H9 (cell line): ENCODE measurements around the gene GGACT. TPM values are rescaled to one million over a fixed set of nuclear protein-coding genes. Genes with fewer than 3 reads are reported as not detected.
A peak's percentile ranks its signal among the peaks of the same experiment; 100 is the strongest.

Experiments
- DNase-seq: peaks from one replicate; pipeline ENCODE4 v3.0.0-alpha.2; 2017
- H2AFZ ChIP-seq: one replicate; pipeline ENCODE4 v1.6.1; 2013; ENCODE audit warnings: mild to moderate bottlenecking, low read length, control low read depth, moderate library complexity
- H2AK5ac ChIP-seq: 2 replicates; pipeline ENCODE4 v1.6.1; 2013; ENCODE audit warnings: low read length, control low read depth, mixed read lengths; ENCODE audit not compliant: insufficient read length
- H2BK120ac ChIP-seq: one replicate; pipeline ENCODE4 v1.6.1; 2013; ENCODE audit warnings: low read depth, mild to moderate bottlenecking, low read length, control low read depth, inconsistent platforms; ENCODE audit not compliant: poor library complexity, severe bottlenecking
- H2BK12ac ChIP-seq: 2 replicates; pipeline ENCODE4 v1.6.1; 2013; ENCODE audit warnings: low read length, control low read depth, mixed read lengths, low read depth; ENCODE audit not compliant: insufficient read length
- H2BK15ac ChIP-seq: 2 replicates; pipeline ENCODE4 v1.6.1; 2013; ENCODE audit warnings: low read depth, low read length, control low read depth
- H2BK20ac ChIP-seq: one replicate; pipeline ENCODE4 v1.6.1; 2013; ENCODE audit warnings: low read depth, mild to moderate bottlenecking, low read length, control low read depth, inconsistent platforms; ENCODE audit not compliant: poor library complexity, severe bottlenecking
- H2BK5ac ChIP-seq: 2 replicates; pipeline ENCODE4 v1.6.1; 2013; ENCODE audit warnings: low read length, control low read depth, mixed read lengths; ENCODE audit not compliant: insufficient read length
- H3K14ac ChIP-seq: 2 replicates; pipeline ENCODE4 v1.6.1; 2013; ENCODE audit warnings: low read length, control low read depth; ENCODE audit not compliant: insufficient read depth
- H3K18ac ChIP-seq: 2 replicates; pipeline ENCODE4 v1.6.1; 2013; ENCODE audit warnings: low read depth, mild to moderate bottlenecking, mixed read lengths, low read length, control low read depth; ENCODE audit not compliant: insufficient read length
- H3K23ac ChIP-seq: 2 replicates; pipeline ENCODE4 v1.6.1; 2013; ENCODE audit warnings: low read length, control low read depth, mixed read lengths, low read depth; ENCODE audit not compliant: insufficient read length
- H3K23me2 ChIP-seq: 2 replicates; pipeline ENCODE4 v1.6.1; 2013; ENCODE audit warnings: low read depth, mild to moderate bottlenecking, mixed read lengths, low read length, control low read depth; ENCODE audit not compliant: insufficient read length, poor library complexity, severe bottlenecking
- H3K27ac ChIP-seq: 2 replicates; pipeline ENCODE4 v1.5.1; 2013; ENCODE audit warnings: low read length, control low read depth, mixed read lengths, low read depth; ENCODE audit not compliant: insufficient read length
- H3K27me3 ChIP-seq: 2 replicates; pipeline ENCODE4 v1.6.1; 2013; ENCODE audit warnings: low read length, control low read depth, inconsistent platforms; ENCODE audit not compliant: insufficient read depth
- H3K4ac ChIP-seq: 2 replicates; pipeline ENCODE4 v1.6.1; 2013; ENCODE audit warnings: low read depth, mild to moderate bottlenecking, control low read depth, inconsistent platforms, low read length, moderate library complexity
- H3K4me1 ChIP-seq: 2 replicates; pipeline ENCODE4 v1.6.1; 2013; ENCODE audit warnings: low read length, control low read depth, inconsistent platforms; ENCODE audit not compliant: insufficient read depth
- H3K4me2 ChIP-seq: 2 replicates; pipeline ENCODE4 v1.6.1; 2013; ENCODE audit warnings: low read length, control low read depth, mixed read lengths; ENCODE audit not compliant: insufficient read length, insufficient read depth
- H3K56ac ChIP-seq: 2 replicates; pipeline ENCODE4 v1.6.1; 2013; ENCODE audit warnings: low read depth, mild to moderate bottlenecking, mixed read lengths, low read length, control low read depth; ENCODE audit not compliant: insufficient read length
- H3K79me1 ChIP-seq: 2 replicates; pipeline ENCODE4 v1.6.1; 2013; ENCODE audit warnings: low read depth, mild to moderate bottlenecking, moderate library complexity, low read length, control low read depth, inconsistent platforms; ENCODE audit not compliant: insufficient read depth, poor library complexity, severe bottlenecking
- H3K79me2 ChIP-seq: 2 replicates; pipeline ENCODE4 v1.6.1; 2013; ENCODE audit warnings: low read length, control low read depth, inconsistent platforms; ENCODE audit not compliant: insufficient read depth
- H3K9ac ChIP-seq: 2 replicates; pipeline ENCODE4 v1.6.1; 2013; ENCODE audit warnings: low read length, control low read depth, mixed read lengths; ENCODE audit not compliant: insufficient read length; ENCODE audit errors: extremely low read depth
- H3K9me3 ChIP-seq: one replicate; pipeline ENCODE4 v1.6.1; 2013; ENCODE audit warnings: low read depth, low read length, inconsistent platforms; ENCODE audit not compliant: control insufficient read depth
- H3T11ph ChIP-seq: one replicate; pipeline ENCODE4 v1.6.1; 2013; ENCODE audit warnings: mild to moderate bottlenecking, low read length, control low read depth, inconsistent platforms
- H4K20me1 ChIP-seq: one replicate; pipeline ENCODE4 v1.6.1; 2013; ENCODE audit not compliant: control insufficient read depth, insufficient read length, insufficient read depth
- H4K5ac ChIP-seq: 2 replicates; pipeline ENCODE4 v1.6.1; 2013; ENCODE audit warnings: low read depth, mild to moderate bottlenecking, mixed read lengths, low read length, control low read depth; ENCODE audit not compliant: insufficient read length
- H4K8ac ChIP-seq: replicated peaks from 2 replicates; pipeline ENCODE4 v1.6.1; 2013; ENCODE audit warnings: low read length, control low read depth, mixed read lengths, low read depth; ENCODE audit not compliant: insufficient read length
- H4K91ac ChIP-seq: 2 replicates; pipeline ENCODE4 v1.6.1; 2013; ENCODE audit warnings: low read depth, mild to moderate bottlenecking, moderate library complexity, mixed read lengths, low read length, control low read depth; ENCODE audit not compliant: insufficient read length
- H3K27ac Mint-ChIP-seq, 3 experiments: 2 replicates in 2 of 3; 3 replicates in 1 of 3; pipeline ENCODE4 v1.8.0; 2020 to 2021; ENCODE audit warnings: mixed read lengths in 3 of 3, mild to moderate bottlenecking in 1 of 3, moderate library complexity in 1 of 3
- H3K27me3 Mint-ChIP-seq: 2 replicates; pipeline ENCODE4 v1.8.0; 2021; ENCODE audit warnings: low read depth, mild to moderate bottlenecking, moderate library complexity, mixed read lengths
- H3K36me3 Mint-ChIP-seq, 3 experiments: 2 replicates in 2 of 3; 3 replicates in 1 of 3; pipeline ENCODE4 v1.8.0; 2020 to 2021; ENCODE audit warnings: low read depth in 3 of 3, mixed read lengths in 3 of 3; ENCODE audit not compliant: insufficient read depth in 1 of 3
- H3K4me1 Mint-ChIP-seq, 2 experiments: 2 replicates each; pipeline ENCODE4 v1.8.0; 2020; ENCODE audit warnings: mixed read lengths in 2 of 2
- H3K4me3 Mint-ChIP-seq, 2 experiments: 2 replicates in 1 of 2; 3 replicates in 1 of 2; pipeline ENCODE4 v1.8.0; 2020 to 2021; ENCODE audit warnings: mild to moderate bottlenecking in 2 of 2, mixed read lengths in 2 of 2, moderate library complexity in 1 of 2
- H3K9me3 Mint-ChIP-seq, 2 experiments: 2 replicates in 1 of 2; 3 replicates in 1 of 2; pipeline ENCODE4 v1.8.0; 2020; ENCODE audit warnings: mild to moderate bottlenecking in 2 of 2, mixed read lengths in 2 of 2, moderate library complexity in 1 of 2
- WGBS: extraction: QIAGEN DNeasy Blood & Tissue Kit; methylation state at CpG from one replicate; pipeline ENCODE4 v1.1.7; 2013; ENCODE audit warnings: missing lambda C conversion rate, low lambda C conversion rate, mixed read lengths; ENCODE audit not compliant: insufficient read length; ENCODE audit errors: extremely low coverage; 5-methylcytosine and 5-hydroxymethylcytosine counted together
- total RNA-seq: library from RNA; stranded (reverse); gene quantifications from 2 replicates; pipeline ENCODE4 v1.2.1, GENCODE V29; 2021
- TF ChIP-seq, protein P1 (sequence below): fragments of 200-600 bp; sonication (generic); conservative IDR thresholded peaks from 3 replicates; pipeline ENCODE4 v1.8.0; 2021; ENCODE audit warnings: antibody characterized with exemption, mild to moderate bottlenecking

GGACT gene
- total RNA-seq, 1 experiment from 2014 or later, result 1.3 TPM

DNA sequence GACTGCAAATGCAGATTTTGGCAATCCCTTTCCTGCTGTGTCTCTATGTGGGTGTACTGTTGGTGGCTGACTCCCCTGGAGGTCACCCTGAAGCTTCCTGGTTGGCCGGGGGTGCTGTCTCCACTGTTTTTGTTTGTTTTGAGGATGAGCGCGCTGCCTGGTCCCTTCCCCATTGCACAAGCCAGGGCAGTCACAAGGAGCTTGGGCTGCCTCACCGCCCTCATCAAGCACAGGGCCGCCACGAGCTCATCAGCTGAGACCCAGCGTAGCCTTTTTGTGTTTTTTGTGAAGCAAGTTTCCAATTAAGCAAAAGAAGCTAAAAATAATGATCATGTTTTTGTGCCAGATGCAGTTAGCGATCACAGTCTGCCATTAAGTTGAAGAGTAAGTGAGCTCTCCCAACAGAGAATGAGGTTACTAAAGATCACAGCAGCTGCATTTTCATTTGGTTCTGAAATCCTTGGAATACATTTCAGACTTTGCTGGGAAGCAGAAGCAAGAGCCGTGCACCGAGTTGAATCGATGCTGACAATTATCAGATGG lies 57.8 kb downstream of the GGACT start:
- no CpG with 5 or more reads among the region's 11 CpGs for WGBS
- 0 out of 5 replicates have a peak overlapping the region, but pooled peaks of 1 of the 2 experiments have one; percentile 43 for H3K4me3 Mint-ChIP-seq
- H3K27ac ChIP-seq, result no peak overlapping the region

More for the DNA sequence above, 57.8 kb downstream of the GGACT start:
- H4K5ac ChIP-seq, result no peak overlapping the region
- no peak overlapping the region for H3K4ac ChIP-seq
- peaks cover 3% of the 10 kb centered on the region; the same call in 1 of the 2 replicates for H3K4me1 ChIP-seq
- no peak overlapping the region for H2BK120ac ChIP-seq
- H3K14ac ChIP-seq, result peak overlapping the region; percentile 13; the same call in 1 of the 2 replicates
- H3K18ac ChIP-seq, result no peak overlapping the region
- no peak overlapping the region for H3K4me2 ChIP-seq
- no peak overlapping the region for H4K91ac ChIP-seq
- H2BK20ac ChIP-seq, result no peak overlapping the region
- Mint-ChIP-seq H3K4me1 (peaks cover 32 to 48% of the 10 kb centered on the region in 2 experiments), H3K9me3 (no peaks in the 10 kb centered on the region), H3K27ac (peak overlapping the region in 2 of 3 experiments; percentile 15 to 91; a peak in 3 of 7 replicates), H3K36me3 (peaks cover 12 to 29% (median 20%) of the 10 kb centered on the region in 3 experiments; a peak in 6 of 7 replicates), H3K27me3 (peaks cover 1% of the 10 kb centered on the region; the same call in 1 of the 2 replicates)
- no peak overlapping the region for H4K8ac ChIP-seq
- H2BK15ac ChIP-seq, result no peak overlapping the region
- H3K79me1 ChIP-seq, result no peaks in the 10 kb centered on the region
- no peak overlapping the region for H3T11ph ChIP-seq
- no peak overlapping the region for H2AK5ac ChIP-seq
- no peak overlapping the region for H2AFZ ChIP-seq
- no peaks in the 10 kb centered on the region for H3K79me2 ChIP-seq
- DNase-seq, result peak; percentile 27
- H2BK5ac ChIP-seq, result no peak overlapping the region
- no peak overlapping the region for H2BK12ac ChIP-seq
- peaks cover 2% of the 10 kb centered on the region for H4K20me1 ChIP-seq
- TF ChIP-seq, protein P1, sequence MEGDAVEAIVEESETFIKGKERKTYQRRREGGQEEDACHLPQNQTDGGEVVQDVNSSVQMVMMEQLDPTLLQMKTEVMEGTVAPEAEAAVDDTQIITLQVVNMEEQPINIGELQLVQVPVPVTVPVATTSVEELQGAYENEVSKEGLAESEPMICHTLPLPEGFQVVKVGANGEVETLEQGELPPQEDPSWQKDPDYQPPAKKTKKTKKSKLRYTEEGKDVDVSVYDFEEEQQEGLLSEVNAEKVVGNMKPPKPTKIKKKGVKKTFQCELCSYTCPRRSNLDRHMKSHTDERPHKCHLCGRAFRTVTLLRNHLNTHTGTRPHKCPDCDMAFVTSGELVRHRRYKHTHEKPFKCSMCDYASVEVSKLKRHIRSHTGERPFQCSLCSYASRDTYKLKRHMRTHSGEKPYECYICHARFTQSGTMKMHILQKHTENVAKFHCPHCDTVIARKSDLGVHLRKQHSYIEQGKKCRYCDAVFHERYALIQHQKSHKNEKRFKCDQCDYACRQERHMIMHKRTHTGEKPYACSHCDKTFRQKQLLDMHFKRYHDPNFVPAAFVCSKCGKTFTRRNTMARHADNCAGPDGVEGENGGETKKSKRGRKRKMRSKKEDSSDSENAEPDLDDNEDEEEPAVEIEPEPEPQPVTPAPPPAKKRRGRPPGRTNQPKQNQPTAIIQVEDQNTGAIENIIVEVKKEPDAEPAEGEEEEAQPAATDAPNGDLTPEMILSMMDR, result no peak
- no peaks in the 10 kb centered on the region for H3K9me3 ChIP-seq
- no peak overlapping the region for H3K9ac ChIP-seq
- no peak overlapping the region for H3K23ac ChIP-seq
- H3K56ac ChIP-seq, result no peak overlapping the region
- H3K23me2 ChIP-seq, result no peaks in the 10 kb centered on the region
- H3K27me3 ChIP-seq, result no peaks in the 10 kb centered on the region
